SK-N-SH (cell line): ENCODE results near the gene SMIM14. TPM values are rescaled to one million over a fixed set of nuclear protein-coding genes. Genes with fewer than 3 reads are reported as not detected.

ENCODE experiments used
- CTCF ChIA-PET: fragments of 300-600, 350-600 bp; formaldehyde crosslinking; extraction: SDS; loops from one replicate; lab custom pipeline; 2021; lab: Yijun Ruan, JAX
- POLR2A ChIA-PET: fragments of 350-600 bp; sonication (Branson Sonifier 250); formaldehyde crosslinking; extraction: SDS; loops from one replicate; lab custom pipeline; 2020; ENCODE audit warnings: antibody characterized with exemption, inconsistent platforms; lab: Yijun Ruan, JAX
- DNase-seq: peaks from one replicate; pipeline ENCODE4 v3.0.0; 2012
- H2AFZ ChIP-seq: fragments of 200-600 bp; sonication (generic); 2 replicates; pipeline ENCODE4 v1.8.1; 2016; ENCODE audit warnings: antibody characterized with exemption, mild to moderate bottlenecking, low read depth
- H3F3A ChIP-seq: fragments of 200-600 bp; sonication (generic); replicated peaks from 2 replicates; pipeline ENCODE3; 2016; ENCODE audit warnings: antibody characterized with exemption, mild to moderate bottlenecking; ENCODE audit not compliant: insufficient read depth
- H3K27ac ChIP-seq, 2 experiments: fragments of 200-500 bp in 1 of 2; fragments of 200-600 bp in 1 of 2; sonication (Bioruptor generic) in 1 of 2; sonication (generic), shearing (Covaris generic) in 1 of 2; 2 replicates each; pipeline versions ENCODE4 v1.5.1 to v1.6.1; 2014 to 2016; ENCODE audit warnings: low read depth in 2 of 2, inconsistent platforms in 1 of 2, low read length in 1 of 2, mild to moderate bottlenecking in 1 of 2, mixed read lengths in 1 of 2
- H3K27me3 ChIP-seq: fragments of 200-600 bp; sonication (generic), shearing (Covaris generic); 2 replicates; pipeline ENCODE4 v1.6.1; 2016; ENCODE audit warnings: mixed run types; ENCODE audit not compliant: insufficient read depth
- H3K36me3 ChIP-seq, 2 experiments: fragments of 200-500 bp in 1 of 2; fragments of 200-600 bp in 1 of 2; sonication (Bioruptor generic) in 1 of 2; sonication (generic) in 1 of 2; replicated peaks in 1 of 2; 2 replicates each; pipeline versions ENCODE3 to v1.5.1; 2014 to 2016; ENCODE audit warnings: low read length in 1 of 2, mild to moderate bottlenecking in 1 of 2; ENCODE audit not compliant: insufficient read depth in 2 of 2, control insufficient read depth in 1 of 2
- H3K4me1 ChIP-seq, 2 experiments: fragments of 200-500 bp in 1 of 2; fragments of 200-600 bp in 1 of 2; sonication (Bioruptor generic) in 1 of 2; sonication (generic), shearing (Covaris generic) in 1 of 2; 2 replicates each; pipeline versions ENCODE4 v1.5.1 to v1.6.1; 2014 to 2016; ENCODE audit warnings: low read depth in 1 of 2, low read length in 1 of 2, mixed run types in 1 of 2; ENCODE audit not compliant: insufficient read depth in 2 of 2, control insufficient read depth in 1 of 2
- H3K4me2 ChIP-seq: fragments of 200-600 bp; sonication (generic), shearing (Covaris generic); 2 replicates; pipeline ENCODE4 v1.6.1; 2017; ENCODE audit warnings: mixed run types
- H3K4me3 ChIP-seq, 2 experiments: fragments of 200-500 bp in 1 of 2; fragments of 200-600 bp in 1 of 2; sonication (Bioruptor generic) in 1 of 2; sonication (generic), shearing (Covaris generic) in 1 of 2; 2 replicates each; pipeline versions ENCODE4 v1.5.1 to v1.8.1; 2014 to 2016; ENCODE audit warnings: low read depth in 2 of 2, inconsistent platforms in 1 of 2, low read length in 1 of 2, mild to moderate bottlenecking in 1 of 2, mixed read lengths in 1 of 2, moderate library complexity in 1 of 2
- H3K79me2 ChIP-seq: fragments of 200-600 bp; sonication (generic); 2 replicates; pipeline ENCODE4 v1.8.1; 2017; ENCODE audit warnings: mild to moderate bottlenecking; ENCODE audit not compliant: insufficient read depth
- H3K9ac ChIP-seq: fragments of 200-600 bp; sonication (generic); 2 replicates; pipeline ENCODE4 v1.6.1; 2017; ENCODE audit warnings: mixed run types
- H3K9me2 ChIP-seq: fragments of 200-600 bp; sonication (generic); 2 replicates; pipeline ENCODE4 v1.6.1; 2017; ENCODE audit warnings: mixed run types
- H3K9me3 ChIP-seq: fragments of 200-600 bp; sonication (generic); 2 replicates; pipeline ENCODE4 v1.6.1; 2017; ENCODE audit warnings: mixed run types, mild to moderate bottlenecking, moderate library complexity
- H4K20me1 ChIP-seq: fragments of 200-600 bp; sonication (generic); 2 replicates; pipeline ENCODE4 v1.6.1; 2017; ENCODE audit warnings: mild to moderate bottlenecking, mixed run types; ENCODE audit not compliant: insufficient read depth
- ELF1 ChIP-seq: IDR thresholded peaks from 2 replicates; pipeline ENCODE4 v1.4.0; 2012
- EP300 ChIP-seq, 2 experiments: IDR thresholded peaks; 2 replicates each; pipeline versions ENCODE4 v1.4.0 to v1.6.1; 2012; ENCODE audit warnings: borderline replicate concordance in 1 of 2, low read depth in 1 of 2, low read length in 1 of 2
- EZH2phosphoT487 ChIP-seq: fragments of 200-600 bp; sonication (generic); IDR thresholded peaks from 2 replicates; pipeline ENCODE4 v1.6.1; 2017; ENCODE audit warnings: low read depth, mixed run types, mild to moderate bottlenecking, antibody characterized with exemption, moderate library complexity, borderline replicate concordance
- FOSL2 ChIP-seq: IDR thresholded peaks from 2 replicates; pipeline ENCODE4 v1.4.0; 2012; ENCODE audit warnings: low read depth, mild to moderate bottlenecking, moderate library complexity, borderline replicate concordance
- FOXJ3 ChIP-seq: sonication (generic); formaldehyde crosslinking; IDR thresholded peaks from 2 replicates; pipeline ENCODE4 v1.5.1; 2020; ENCODE audit warnings: mild to moderate bottlenecking, missing genetic modification reagents
- JUND ChIP-seq: IDR thresholded peaks from 2 replicates; pipeline ENCODE4 v1.4.0; 2012
- MEF2A ChIP-seq: IDR thresholded peaks from 2 replicates; pipeline ENCODE4 v1.4.0; 2012; ENCODE audit warnings: low read depth, borderline replicate concordance
- NFIC ChIP-seq: IDR thresholded peaks from 2 replicates; pipeline ENCODE4 v1.4.0; 2012; ENCODE audit warnings: borderline replicate concordance
- POLR2AphosphoS5 ChIP-seq: IDR thresholded peaks from 2 replicates; pipeline ENCODE4 v1.6.1; 2012; ENCODE audit warnings: low read depth, low read length
- SIN3A ChIP-seq: IDR thresholded peaks from 2 replicates; pipeline ENCODE4 v1.6.1; 2012; ENCODE audit warnings: low read depth, mild to moderate bottlenecking, low read length, moderate library complexity, borderline replicate concordance
- SMC3 ChIP-seq: IDR thresholded peaks from 2 replicates; pipeline ENCODE4 v1.6.1; 2012; ENCODE audit warnings: low read depth, low read length, improper control_type of control experiment
- TAF1 ChIP-seq: IDR thresholded peaks from 2 replicates; pipeline ENCODE4 v1.6.1; 2012; ENCODE audit warnings: low read depth, mild to moderate bottlenecking, low read length, moderate library complexity, borderline replicate concordance
- WGBS: methylation state at CpG from one replicate; pipeline ENCODE4 v1.1.6; 2017; ENCODE audit warnings: low lambda C conversion rate; 5-methylcytosine and 5-hydroxymethylcytosine counted together
- polyA plus RNA-seq, 3 experiments: library from polyadenylated mRNA; depleted of rRNA; stranded (reverse); fragments of >200 nt; gene quantifications; 2 replicates each; pipeline ENCODE4 v1.2.3, GENCODE V29; 2012
- TF ChIP-seq, protein P1 (sequence below): fragments of 150-350 bp; IDR thresholded peaks from 2 replicates; pipeline ENCODE4 v1.6.1; 2017; ENCODE audit warnings: antibody characterized with exemption, low read length, low read depth, borderline replicate concordance
- TF ChIP-seq, protein P2 (sequence below): IDR thresholded peaks from 2 replicates; pipeline ENCODE4 v1.6.1; 2012; ENCODE audit warnings: mild to moderate bottlenecking, low read depth, low read length, moderate library complexity
- TF ChIP-seq, protein P3 (sequence below): fragments of 200-600 bp; sonication (generic); IDR thresholded peaks from 2 replicates; pipeline ENCODE4 v1.6.1; 2017; ENCODE audit warnings: antibody characterized with exemption, mild to moderate bottlenecking, moderate library complexity
- TF ChIP-seq, protein P4 (sequence below): fragments of 150-350 bp; IDR thresholded peaks from 2 replicates; pipeline ENCODE4 v1.6.1; 2016; ENCODE audit warnings: mild to moderate bottlenecking, low read depth, low read length

The SMIM14 gene
- polyA plus RNA-seq, 1 of the 3 experiments (the other 2 are of a cell fraction), result 12.6 TPM

DNA sequence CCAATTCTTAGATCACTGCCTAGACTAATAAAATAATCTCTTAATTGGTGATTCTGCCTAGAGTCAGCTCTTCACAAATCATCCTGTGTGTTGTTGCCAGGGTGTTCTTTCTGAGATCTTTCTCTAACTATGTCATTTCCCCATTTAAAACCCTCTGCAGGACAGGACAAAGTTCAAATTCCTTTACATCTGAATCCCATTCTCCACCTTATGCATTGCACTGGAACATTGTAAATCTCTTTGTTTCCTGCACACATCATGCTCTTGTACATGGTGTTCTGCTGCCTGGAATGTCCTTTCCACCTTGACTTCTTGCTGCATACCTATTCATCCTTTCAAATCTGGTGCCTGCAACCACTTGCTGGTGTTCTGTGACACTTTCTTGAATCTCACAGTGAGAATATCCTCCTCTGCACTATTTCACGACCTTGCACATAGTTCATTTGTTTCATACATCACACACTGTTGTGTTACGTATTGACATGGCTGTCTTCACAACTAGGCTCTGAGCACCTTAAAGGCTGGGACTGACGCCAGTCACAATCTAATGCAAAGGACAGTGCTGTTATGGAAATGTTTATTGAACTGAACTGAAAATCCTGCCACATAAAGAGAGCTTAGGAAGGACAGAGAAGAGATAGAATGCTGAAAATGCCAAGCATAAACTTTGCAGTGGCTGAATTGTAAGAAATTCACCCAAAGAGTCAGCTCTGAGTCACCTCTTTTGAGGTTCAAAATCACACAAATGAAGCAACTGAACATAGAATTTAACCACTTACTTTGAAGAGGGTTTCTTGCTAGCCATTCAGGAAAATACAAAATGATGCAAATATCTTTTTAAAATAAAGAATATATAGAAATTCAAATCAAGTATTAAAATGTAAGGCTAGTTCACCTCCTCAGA is 26.4 kb upstream of the SMIM14 start:
- no peak for TF ChIP-seq JUND
- TF ChIP-seq FOSL2, result peak; percentile 23; the same call in 1 of the 2 replicates
- no peak for TF ChIP-seq SMC3
- TF ChIP-seq NFIC, result no peak
- TF ChIP-seq EP300 (IDR thresholded peaks at IDR 0.05; ENCODE audit: borderline replicate concordance in 1 of 2, low read depth in 1 of 2, low read length in 1 of 2), result no peak
- TF ChIP-seq POLR2AphosphoS5, result no peak
- Histone ChIP-seq H3K27me3 (no peaks in the 10 kb centered on the region), H2AFZ (peak overlapping the region; percentile 42; the same call in 1 of the 2 replicates), H3K9me2 (no peaks in the 10 kb centered on the region), H3K4me3 (no peak overlapping the region), H3K79me2 (no peaks in the 10 kb centered on the region), H3K4me2 (peak overlapping the region; percentile 52; the same call in 1 of the 2 replicates), H3K4me1 (peaks cover 0 to 5% of the 10 kb centered on the region in 2 experiments; a peak in 1 of 4 replicates), H3K9ac (no peak overlapping the region), H3K9me3 (no peaks in the 10 kb centered on the region), H3F3A (peaks cover 15% of the 10 kb centered on the region), H3K36me3 (no peaks in the 10 kb centered on the region), H4K20me1 (no peaks in the 10 kb centered on the region), H3K27ac (peak overlapping the region in 1 of 2 experiments; percentile 37; a peak in 2 of 4 replicates)
- ChIA-PET CTCF (interaction anchor here (1.4 kb wide), 1 partner anchor 16 kb away, joined by 4 read pairs; no protein-coding TSS in a partner anchor), POLR2A (no interaction called here)
- 74% methylated on average over 3 of the region's 3 CpGs for WGBS
- no peak for DNase-seq

DNA sequence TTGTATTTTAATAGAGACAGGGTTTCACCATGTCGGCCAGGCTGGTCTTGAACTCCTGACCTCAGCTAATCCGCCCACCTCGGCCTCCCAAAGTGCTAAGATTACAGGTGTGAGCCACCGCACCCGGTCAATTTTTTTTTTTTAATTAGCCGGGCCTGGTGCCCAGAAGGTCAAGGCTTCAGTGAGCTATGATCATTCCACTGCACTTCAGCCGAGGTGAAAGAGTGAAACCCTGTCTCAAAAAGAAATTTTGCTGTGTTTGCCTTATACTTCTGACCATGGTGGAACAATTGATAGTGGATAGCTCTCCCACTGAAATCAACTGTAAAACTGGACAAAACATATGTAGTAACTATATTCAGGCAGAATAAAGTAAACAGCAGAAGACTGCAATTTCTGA is 24.0 kb upstream of the SMIM14 start:
- Histone ChIP-seq H3K27ac (no peak overlapping the region), H4K20me1 (no peaks in the 10 kb centered on the region), H3K9ac (no peak overlapping the region), H3K4me1 (peaks cover 0 to 5% of the 10 kb centered on the region in 2 experiments; a peak in 1 of 4 replicates), H3K4me2 (no peak overlapping the region), H3K79me2 (no peaks in the 10 kb centered on the region), H2AFZ (no peak overlapping the region), H3K27me3 (no peaks in the 10 kb centered on the region), H3F3A (peaks cover 15% of the 10 kb centered on the region), H3K36me3 (no peaks in the 10 kb centered on the region), H3K9me2 (no peaks in the 10 kb centered on the region), H3K4me3 (no peak overlapping the region), H3K9me3 (no peaks in the 10 kb centered on the region)
- ChIA-PET CTCF (interaction anchor here (0.6 to 1.4 kb wide), 2 partner anchors 193 to 263 kb away, joined by 3 to 4 read pairs; no protein-coding TSS in a partner anchor), POLR2A (interaction anchor here (1.0 kb wide), 1 partner anchor 24 kb away, joined by 3 read pairs; the partner anchor contains the start of gene SMIM14)
- 89% methylated on average over 7 of the region's 7 CpGs for WGBS
- no peak for TF ChIP-seq TAF1
- TF ChIP-seq, protein P1, sequence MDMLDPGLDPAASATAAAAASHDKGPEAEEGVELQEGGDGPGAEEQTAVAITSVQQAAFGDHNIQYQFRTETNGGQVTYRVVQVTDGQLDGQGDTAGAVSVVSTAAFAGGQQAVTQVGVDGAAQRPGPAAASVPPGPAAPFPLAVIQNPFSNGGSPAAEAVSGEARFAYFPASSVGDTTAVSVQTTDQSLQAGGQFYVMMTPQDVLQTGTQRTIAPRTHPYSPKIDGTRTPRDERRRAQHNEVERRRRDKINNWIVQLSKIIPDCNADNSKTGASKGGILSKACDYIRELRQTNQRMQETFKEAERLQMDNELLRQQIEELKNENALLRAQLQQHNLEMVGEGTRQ, result no peak
- TF ChIP-seq ELF1, result no peak
- TF ChIP-seq, protein P2, sequence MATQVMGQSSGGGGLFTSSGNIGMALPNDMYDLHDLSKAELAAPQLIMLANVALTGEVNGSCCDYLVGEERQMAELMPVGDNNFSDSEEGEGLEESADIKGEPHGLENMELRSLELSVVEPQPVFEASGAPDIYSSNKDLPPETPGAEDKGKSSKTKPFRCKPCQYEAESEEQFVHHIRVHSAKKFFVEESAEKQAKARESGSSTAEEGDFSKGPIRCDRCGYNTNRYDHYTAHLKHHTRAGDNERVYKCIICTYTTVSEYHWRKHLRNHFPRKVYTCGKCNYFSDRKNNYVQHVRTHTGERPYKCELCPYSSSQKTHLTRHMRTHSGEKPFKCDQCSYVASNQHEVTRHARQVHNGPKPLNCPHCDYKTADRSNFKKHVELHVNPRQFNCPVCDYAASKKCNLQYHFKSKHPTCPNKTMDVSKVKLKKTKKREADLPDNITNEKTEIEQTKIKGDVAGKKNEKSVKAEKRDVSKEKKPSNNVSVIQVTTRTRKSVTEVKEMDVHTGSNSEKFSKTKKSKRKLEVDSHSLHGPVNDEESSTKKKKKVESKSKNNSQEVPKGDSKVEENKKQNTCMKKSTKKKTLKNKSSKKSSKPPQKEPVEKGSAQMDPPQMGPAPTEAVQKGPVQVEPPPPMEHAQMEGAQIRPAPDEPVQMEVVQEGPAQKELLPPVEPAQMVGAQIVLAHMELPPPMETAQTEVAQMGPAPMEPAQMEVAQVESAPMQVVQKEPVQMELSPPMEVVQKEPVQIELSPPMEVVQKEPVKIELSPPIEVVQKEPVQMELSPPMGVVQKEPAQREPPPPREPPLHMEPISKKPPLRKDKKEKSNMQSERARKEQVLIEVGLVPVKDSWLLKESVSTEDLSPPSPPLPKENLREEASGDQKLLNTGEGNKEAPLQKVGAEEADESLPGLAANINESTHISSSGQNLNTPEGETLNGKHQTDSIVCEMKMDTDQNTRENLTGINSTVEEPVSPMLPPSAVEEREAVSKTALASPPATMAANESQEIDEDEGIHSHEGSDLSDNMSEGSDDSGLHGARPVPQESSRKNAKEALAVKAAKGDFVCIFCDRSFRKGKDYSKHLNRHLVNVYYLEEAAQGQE, result no peak
- no peak for TF ChIP-seq SIN3A
- no peak for TF ChIP-seq FOXJ3
- TF ChIP-seq, protein P3, sequence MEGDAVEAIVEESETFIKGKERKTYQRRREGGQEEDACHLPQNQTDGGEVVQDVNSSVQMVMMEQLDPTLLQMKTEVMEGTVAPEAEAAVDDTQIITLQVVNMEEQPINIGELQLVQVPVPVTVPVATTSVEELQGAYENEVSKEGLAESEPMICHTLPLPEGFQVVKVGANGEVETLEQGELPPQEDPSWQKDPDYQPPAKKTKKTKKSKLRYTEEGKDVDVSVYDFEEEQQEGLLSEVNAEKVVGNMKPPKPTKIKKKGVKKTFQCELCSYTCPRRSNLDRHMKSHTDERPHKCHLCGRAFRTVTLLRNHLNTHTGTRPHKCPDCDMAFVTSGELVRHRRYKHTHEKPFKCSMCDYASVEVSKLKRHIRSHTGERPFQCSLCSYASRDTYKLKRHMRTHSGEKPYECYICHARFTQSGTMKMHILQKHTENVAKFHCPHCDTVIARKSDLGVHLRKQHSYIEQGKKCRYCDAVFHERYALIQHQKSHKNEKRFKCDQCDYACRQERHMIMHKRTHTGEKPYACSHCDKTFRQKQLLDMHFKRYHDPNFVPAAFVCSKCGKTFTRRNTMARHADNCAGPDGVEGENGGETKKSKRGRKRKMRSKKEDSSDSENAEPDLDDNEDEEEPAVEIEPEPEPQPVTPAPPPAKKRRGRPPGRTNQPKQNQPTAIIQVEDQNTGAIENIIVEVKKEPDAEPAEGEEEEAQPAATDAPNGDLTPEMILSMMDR, result no peak
- TF ChIP-seq EZH2phosphoT487, result no peak
- TF ChIP-seq, protein P4, sequence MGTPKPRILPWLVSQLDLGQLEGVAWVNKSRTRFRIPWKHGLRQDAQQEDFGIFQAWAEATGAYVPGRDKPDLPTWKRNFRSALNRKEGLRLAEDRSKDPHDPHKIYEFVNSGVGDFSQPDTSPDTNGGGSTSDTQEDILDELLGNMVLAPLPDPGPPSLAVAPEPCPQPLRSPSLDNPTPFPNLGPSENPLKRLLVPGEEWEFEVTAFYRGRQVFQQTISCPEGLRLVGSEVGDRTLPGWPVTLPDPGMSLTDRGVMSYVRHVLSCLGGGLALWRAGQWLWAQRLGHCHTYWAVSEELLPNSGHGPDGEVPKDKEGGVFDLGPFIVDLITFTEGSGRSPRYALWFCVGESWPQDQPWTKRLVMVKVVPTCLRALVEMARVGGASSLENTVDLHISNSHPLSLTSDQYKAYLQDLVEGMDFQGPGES, result no peak
- TF ChIP-seq MEF2A, result no peak
- TF ChIP-seq FOSL2, result no peak
- DNase-seq, result no peak
